SK-N-SH (cell line): Measurements from ENCODE around the gene CREB3L4.

ENCODE experiments used
- CHD2 ChIP-seq: fragments of 150-350 bp; IDR thresholded peaks from 2 replicates; pipeline ENCODE4 v1.6.1; 2018; ENCODE audit warnings: low read length; ENCODE audit not compliant: partially characterized antibody
- FOSL2 ChIP-seq: IDR thresholded peaks from 2 replicates; pipeline ENCODE4 v1.4.0; 2012; ENCODE audit warnings: low read depth, mild to moderate bottlenecking, moderate library complexity, borderline replicate concordance
- POLR2AphosphoS5 ChIP-seq: IDR thresholded peaks from 2 replicates; pipeline ENCODE4 v1.6.1; 2012; ENCODE audit warnings: low read depth, low read length
- RAD21 ChIP-seq: IDR thresholded peaks from 2 replicates; pipeline ENCODE4 v1.6.1; 2012; ENCODE audit warnings: mild to moderate bottlenecking, low read length
- RFX5 ChIP-seq: IDR thresholded peaks from 2 replicates; pipeline ENCODE4 v1.6.1; 2012; ENCODE audit warnings: mild to moderate bottlenecking, improper control_type of control experiment, low read length
- SIN3A ChIP-seq: IDR thresholded peaks from 2 replicates; pipeline ENCODE4 v1.6.1; 2012; ENCODE audit warnings: low read depth, mild to moderate bottlenecking, low read length, moderate library complexity, borderline replicate concordance
- TF ChIP-seq, protein P1 (sequence below): fragments of 200-600 bp; sonication (generic); IDR thresholded peaks from 2 replicates; pipeline ENCODE4 v1.6.1; 2017; ENCODE audit warnings: antibody characterized with exemption, mild to moderate bottlenecking, moderate library complexity
- TF ChIP-seq, protein P2 (sequence below): IDR thresholded peaks from 2 replicates; pipeline ENCODE4 v1.6.1; 2012; ENCODE audit warnings: mild to moderate bottlenecking, low read depth, low read length, moderate library complexity

DNA sequence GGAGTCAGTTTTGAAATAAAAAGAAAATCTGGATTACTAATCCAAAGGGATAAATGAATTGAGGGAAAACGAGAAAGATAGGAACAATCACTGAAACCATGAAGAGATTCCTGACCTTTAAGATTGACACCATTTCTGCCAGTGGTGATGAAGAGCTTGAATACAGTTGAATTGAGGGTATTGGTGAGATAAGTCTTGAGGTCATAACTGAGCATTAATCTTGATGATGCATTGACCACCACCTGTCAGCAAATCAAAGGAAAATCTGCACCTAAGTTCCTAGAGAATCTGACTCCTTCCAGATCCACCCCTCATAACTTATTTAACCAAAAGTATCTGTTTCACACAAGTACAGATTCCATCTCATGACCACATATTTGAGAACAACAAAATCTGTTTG lies 44.4 kb downstream of the CREB3L4 start:
- TF ChIP-seq, protein P1, sequence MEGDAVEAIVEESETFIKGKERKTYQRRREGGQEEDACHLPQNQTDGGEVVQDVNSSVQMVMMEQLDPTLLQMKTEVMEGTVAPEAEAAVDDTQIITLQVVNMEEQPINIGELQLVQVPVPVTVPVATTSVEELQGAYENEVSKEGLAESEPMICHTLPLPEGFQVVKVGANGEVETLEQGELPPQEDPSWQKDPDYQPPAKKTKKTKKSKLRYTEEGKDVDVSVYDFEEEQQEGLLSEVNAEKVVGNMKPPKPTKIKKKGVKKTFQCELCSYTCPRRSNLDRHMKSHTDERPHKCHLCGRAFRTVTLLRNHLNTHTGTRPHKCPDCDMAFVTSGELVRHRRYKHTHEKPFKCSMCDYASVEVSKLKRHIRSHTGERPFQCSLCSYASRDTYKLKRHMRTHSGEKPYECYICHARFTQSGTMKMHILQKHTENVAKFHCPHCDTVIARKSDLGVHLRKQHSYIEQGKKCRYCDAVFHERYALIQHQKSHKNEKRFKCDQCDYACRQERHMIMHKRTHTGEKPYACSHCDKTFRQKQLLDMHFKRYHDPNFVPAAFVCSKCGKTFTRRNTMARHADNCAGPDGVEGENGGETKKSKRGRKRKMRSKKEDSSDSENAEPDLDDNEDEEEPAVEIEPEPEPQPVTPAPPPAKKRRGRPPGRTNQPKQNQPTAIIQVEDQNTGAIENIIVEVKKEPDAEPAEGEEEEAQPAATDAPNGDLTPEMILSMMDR, result no peak
- no peak for TF ChIP-seq POLR2AphosphoS5
- no peak for TF ChIP-seq FOSL2
- TF ChIP-seq RAD21, result no peak
- no peak for TF ChIP-seq SIN3A
- TF ChIP-seq CHD2, result no peak
- TF ChIP-seq, protein P2, sequence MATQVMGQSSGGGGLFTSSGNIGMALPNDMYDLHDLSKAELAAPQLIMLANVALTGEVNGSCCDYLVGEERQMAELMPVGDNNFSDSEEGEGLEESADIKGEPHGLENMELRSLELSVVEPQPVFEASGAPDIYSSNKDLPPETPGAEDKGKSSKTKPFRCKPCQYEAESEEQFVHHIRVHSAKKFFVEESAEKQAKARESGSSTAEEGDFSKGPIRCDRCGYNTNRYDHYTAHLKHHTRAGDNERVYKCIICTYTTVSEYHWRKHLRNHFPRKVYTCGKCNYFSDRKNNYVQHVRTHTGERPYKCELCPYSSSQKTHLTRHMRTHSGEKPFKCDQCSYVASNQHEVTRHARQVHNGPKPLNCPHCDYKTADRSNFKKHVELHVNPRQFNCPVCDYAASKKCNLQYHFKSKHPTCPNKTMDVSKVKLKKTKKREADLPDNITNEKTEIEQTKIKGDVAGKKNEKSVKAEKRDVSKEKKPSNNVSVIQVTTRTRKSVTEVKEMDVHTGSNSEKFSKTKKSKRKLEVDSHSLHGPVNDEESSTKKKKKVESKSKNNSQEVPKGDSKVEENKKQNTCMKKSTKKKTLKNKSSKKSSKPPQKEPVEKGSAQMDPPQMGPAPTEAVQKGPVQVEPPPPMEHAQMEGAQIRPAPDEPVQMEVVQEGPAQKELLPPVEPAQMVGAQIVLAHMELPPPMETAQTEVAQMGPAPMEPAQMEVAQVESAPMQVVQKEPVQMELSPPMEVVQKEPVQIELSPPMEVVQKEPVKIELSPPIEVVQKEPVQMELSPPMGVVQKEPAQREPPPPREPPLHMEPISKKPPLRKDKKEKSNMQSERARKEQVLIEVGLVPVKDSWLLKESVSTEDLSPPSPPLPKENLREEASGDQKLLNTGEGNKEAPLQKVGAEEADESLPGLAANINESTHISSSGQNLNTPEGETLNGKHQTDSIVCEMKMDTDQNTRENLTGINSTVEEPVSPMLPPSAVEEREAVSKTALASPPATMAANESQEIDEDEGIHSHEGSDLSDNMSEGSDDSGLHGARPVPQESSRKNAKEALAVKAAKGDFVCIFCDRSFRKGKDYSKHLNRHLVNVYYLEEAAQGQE, result no peak
- TF ChIP-seq RFX5, result no peak
